ENCODE results near the gene UBASH3A. TPM values are rescaled to one million over a fixed set of nuclear protein-coding genes. Genes with fewer than 3 reads are reported as not detected.

Gene UBASH3A
- total RNA-seq, 1 experiment from 2014 or later, result not detected

DNA sequence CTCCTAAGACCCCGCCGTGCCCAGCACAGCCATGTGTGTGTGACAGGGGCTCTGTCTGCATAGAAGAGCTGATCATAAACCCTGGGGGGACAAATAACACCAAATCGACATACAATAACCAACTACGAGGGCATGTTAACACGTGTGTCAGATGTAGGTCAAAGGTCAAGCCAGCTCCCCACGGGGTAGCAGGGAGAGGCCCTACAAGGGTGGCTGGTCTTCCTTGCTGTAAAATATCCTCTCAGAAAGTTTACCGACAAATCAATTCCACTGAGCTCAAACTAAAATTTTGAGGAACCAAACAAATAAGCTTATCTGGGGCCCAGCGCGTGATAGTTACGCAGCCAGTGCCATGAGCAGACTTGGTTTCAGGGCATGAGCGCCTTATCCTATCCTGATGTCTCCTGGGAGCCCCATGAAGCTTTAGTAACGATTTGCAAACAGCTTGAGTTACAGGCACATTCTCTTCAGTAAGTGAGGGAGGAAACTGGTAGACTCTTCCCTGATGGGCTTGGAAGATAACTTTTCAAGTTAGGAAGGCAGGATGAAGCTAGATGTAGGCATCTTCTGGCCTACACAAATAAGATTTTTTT, 5.2 kb upstream of the UBASH3A start:
- H3K4me3 ChIP-seq (ENCODE audit: low read depth, low read length), result no peak overlapping the region
- H3K4me3 Mint-ChIP-seq (ENCODE audit: unreplicated experiment), result no peak overlapping the region
- no peak for DNase-seq
- no peaks in the 10 kb centered on the region; the same call in 1 of the 2 replicates for H3K9me3 ChIP-seq
- ChIA-PET POLR2A (no interaction called here), CTCF (interaction anchor here (0.6 kb wide), 1 partner anchor 110 kb away, joined by 7 read pairs; no protein-coding TSS in a partner anchor)
- H3K9me3 Mint-ChIP-seq (ENCODE audit: unreplicated experiment), result peaks cover 12% of the 10 kb centered on the region
- TF ChIP-seq, protein P1, sequence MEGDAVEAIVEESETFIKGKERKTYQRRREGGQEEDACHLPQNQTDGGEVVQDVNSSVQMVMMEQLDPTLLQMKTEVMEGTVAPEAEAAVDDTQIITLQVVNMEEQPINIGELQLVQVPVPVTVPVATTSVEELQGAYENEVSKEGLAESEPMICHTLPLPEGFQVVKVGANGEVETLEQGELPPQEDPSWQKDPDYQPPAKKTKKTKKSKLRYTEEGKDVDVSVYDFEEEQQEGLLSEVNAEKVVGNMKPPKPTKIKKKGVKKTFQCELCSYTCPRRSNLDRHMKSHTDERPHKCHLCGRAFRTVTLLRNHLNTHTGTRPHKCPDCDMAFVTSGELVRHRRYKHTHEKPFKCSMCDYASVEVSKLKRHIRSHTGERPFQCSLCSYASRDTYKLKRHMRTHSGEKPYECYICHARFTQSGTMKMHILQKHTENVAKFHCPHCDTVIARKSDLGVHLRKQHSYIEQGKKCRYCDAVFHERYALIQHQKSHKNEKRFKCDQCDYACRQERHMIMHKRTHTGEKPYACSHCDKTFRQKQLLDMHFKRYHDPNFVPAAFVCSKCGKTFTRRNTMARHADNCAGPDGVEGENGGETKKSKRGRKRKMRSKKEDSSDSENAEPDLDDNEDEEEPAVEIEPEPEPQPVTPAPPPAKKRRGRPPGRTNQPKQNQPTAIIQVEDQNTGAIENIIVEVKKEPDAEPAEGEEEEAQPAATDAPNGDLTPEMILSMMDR (IDR thresholded peaks at IDR 0.05; ENCODE audit: insufficient read depth in 1 of 2, low read depth in 1 of 2, low read length in 1 of 2, severe bottlenecking in 1 of 2, unreplicated experiment in 1 of 2), result no peak
- no peaks in the 10 kb centered on the region for H3K36me3 ChIP-seq (ENCODE audit: control insufficient read depth, insufficient read depth, low read length)
- no peaks in the 10 kb centered on the region for H3K27me3 ChIP-seq (replicated peaks; ENCODE audit: control insufficient read depth, insufficient read depth, low read length)
- intact Hi-C loops (cut with micrococcal nuclease; ENCODE audit: unreplicated experiment), result no loop called here
- no peaks in the 10 kb centered on the region for H3K36me3 Mint-ChIP-seq (ENCODE audit: insufficient read depth, unreplicated experiment)
- H3K27ac Mint-ChIP-seq (ENCODE audit: unreplicated experiment), result no peak overlapping the region
- H3K27me3 Mint-ChIP-seq (ENCODE audit: insufficient read depth, unreplicated experiment), result no peaks in the 10 kb centered on the region
- H3K4me1 Mint-ChIP-seq (ENCODE audit: low read depth, unreplicated experiment), result peaks cover 6% of the 10 kb centered on the region
- BruUV-seq (replicated peaks), result no TSS peak
- H3K4me1 ChIP-seq, result no peaks in the 10 kb centered on the region

DNA sequence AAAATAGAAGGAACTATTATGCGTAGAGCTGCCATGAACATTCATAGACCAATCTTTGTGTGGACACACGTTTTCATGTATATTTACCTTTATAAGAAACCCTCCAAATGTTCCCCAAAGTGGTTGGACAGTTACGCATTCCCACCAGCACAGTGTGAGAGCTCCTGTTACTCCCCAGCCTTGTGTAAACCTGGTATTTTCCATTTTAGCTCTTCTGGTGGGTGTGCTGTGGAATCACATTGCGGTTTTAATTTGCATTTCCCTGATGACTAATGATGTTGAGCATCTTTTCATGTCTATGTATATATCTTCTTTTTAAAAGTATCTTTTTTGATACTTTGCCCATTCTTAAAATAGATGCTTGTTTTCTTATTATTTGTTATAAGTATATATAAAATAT, 3.2 kb upstream of the UBASH3A start:
- no TSS peak for BruUV-seq (replicated peaks)
- TF ChIP-seq, protein P1 (IDR thresholded peaks at IDR 0.05; ENCODE audit: insufficient read depth in 1 of 2, low read depth in 1 of 2, low read length in 1 of 2, severe bottlenecking in 1 of 2, unreplicated experiment in 1 of 2), result no peak
- no peaks in the 10 kb centered on the region for H3K36me3 Mint-ChIP-seq (ENCODE audit: insufficient read depth, unreplicated experiment)

DNA sequence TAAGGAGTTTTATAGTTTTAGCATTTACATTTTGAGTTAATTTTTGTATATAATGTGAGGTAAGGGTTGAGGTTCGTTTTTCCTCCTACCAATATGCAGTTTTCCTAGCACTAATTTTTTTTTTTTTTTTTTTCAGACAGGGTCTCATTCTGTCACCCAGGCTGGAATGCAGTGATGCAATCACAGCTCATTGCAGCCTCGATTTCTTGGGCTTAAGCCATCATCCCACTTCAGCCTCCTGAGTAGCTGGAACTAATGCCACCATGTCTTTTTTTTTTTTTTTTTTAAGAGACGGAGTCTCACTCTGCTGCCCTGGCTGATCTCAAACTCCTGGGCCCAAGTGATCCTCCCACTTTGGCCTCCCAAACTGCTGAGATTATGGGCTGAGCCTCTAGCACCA, 2.5 kb upstream of the UBASH3A start:
- no peaks in the 10 kb centered on the region for H3K36me3 Mint-ChIP-seq (ENCODE audit: insufficient read depth, unreplicated experiment)
- intact Hi-C loops (cut with micrococcal nuclease; ENCODE audit: unreplicated experiment), result no loop called here
- no peak for DNase-seq
- ChIA-PET POLR2A (no interaction called here), CTCF (interaction anchor here (0.7 kb wide), 1 partner anchor 18 kb away, joined by 3 read pairs; no protein-coding TSS in a partner anchor)
- H3K9me3 Mint-ChIP-seq (ENCODE audit: unreplicated experiment), result peaks cover 12% of the 10 kb centered on the region
- Histone ChIP-seq H3K4me3 (ENCODE audit: low read depth, low read length) (no peak overlapping the region), H3K27me3 (replicated peaks; ENCODE audit: control insufficient read depth, insufficient read depth, low read length) (no peaks in the 10 kb centered on the region), H3K9me3 (no peaks in the 10 kb centered on the region; the same call in 1 of the 2 replicates), H3K4me1 (no peaks in the 10 kb centered on the region), H3K36me3 (ENCODE audit: control insufficient read depth, insufficient read depth, low read length) (no peaks in the 10 kb centered on the region)
- no peaks in the 10 kb centered on the region for H3K27me3 Mint-ChIP-seq (ENCODE audit: insufficient read depth, unreplicated experiment)
- H3K27ac Mint-ChIP-seq (ENCODE audit: unreplicated experiment), result no peak overlapping the region
- H3K4me1 Mint-ChIP-seq (ENCODE audit: low read depth, unreplicated experiment), result peaks cover 6% of the 10 kb centered on the region
- H3K4me3 Mint-ChIP-seq (ENCODE audit: unreplicated experiment), result no peak overlapping the region
- no TSS peak for BruUV-seq (replicated peaks)
- TF ChIP-seq, protein P1 (IDR thresholded peaks at IDR 0.05; ENCODE audit: insufficient read depth in 1 of 2, low read depth in 1 of 2, low read length in 1 of 2, severe bottlenecking in 1 of 2, unreplicated experiment in 1 of 2), result no peak

More for the DNA sequence above, 3.2 kb upstream of the UBASH3A start:
- H3K36me3 ChIP-seq (ENCODE audit: control insufficient read depth, insufficient read depth, low read length), result no peaks in the 10 kb centered on the region
- intact Hi-C loops (cut with micrococcal nuclease; ENCODE audit: unreplicated experiment), result no loop called here
- H3K4me1 ChIP-seq, result no peaks in the 10 kb centered on the region
- Mint-ChIP-seq H3K4me1 (ENCODE audit: low read depth, unreplicated experiment) (peaks cover 6% of the 10 kb centered on the region), H3K4me3 (ENCODE audit: unreplicated experiment) (no peak overlapping the region), H3K27ac (ENCODE audit: unreplicated experiment) (no peak overlapping the region), H3K9me3 (ENCODE audit: unreplicated experiment) (peaks cover 12% of the 10 kb centered on the region), H3K27me3 (ENCODE audit: insufficient read depth, unreplicated experiment) (no peaks in the 10 kb centered on the region)
- no peaks in the 10 kb centered on the region; the same call in 1 of the 2 replicates for H3K9me3 ChIP-seq
- H3K4me3 ChIP-seq (ENCODE audit: low read depth, low read length), result no peak overlapping the region
- CTCF ChIA-PET, result no interaction called here
- no peaks in the 10 kb centered on the region for H3K27me3 ChIP-seq (replicated peaks; ENCODE audit: control insufficient read depth, insufficient read depth, low read length)
- POLR2A ChIA-PET, result no interaction called here
- DNase-seq, result no peak

Measured in Caco-2 (cell line).